ENCODE results near the gene POGK. TPM values are rescaled to one million over a fixed set of nuclear protein-coding genes. Genes with fewer than 3 reads are reported as not detected.

POGK gene
- total and polyA plus RNA-seq, 9 of the 15 experiments (the other 6 are each of a cell fraction or from before 2014, with no cell fraction given): 6.1 to 44.5 (median 24.3) TPM

DNA sequence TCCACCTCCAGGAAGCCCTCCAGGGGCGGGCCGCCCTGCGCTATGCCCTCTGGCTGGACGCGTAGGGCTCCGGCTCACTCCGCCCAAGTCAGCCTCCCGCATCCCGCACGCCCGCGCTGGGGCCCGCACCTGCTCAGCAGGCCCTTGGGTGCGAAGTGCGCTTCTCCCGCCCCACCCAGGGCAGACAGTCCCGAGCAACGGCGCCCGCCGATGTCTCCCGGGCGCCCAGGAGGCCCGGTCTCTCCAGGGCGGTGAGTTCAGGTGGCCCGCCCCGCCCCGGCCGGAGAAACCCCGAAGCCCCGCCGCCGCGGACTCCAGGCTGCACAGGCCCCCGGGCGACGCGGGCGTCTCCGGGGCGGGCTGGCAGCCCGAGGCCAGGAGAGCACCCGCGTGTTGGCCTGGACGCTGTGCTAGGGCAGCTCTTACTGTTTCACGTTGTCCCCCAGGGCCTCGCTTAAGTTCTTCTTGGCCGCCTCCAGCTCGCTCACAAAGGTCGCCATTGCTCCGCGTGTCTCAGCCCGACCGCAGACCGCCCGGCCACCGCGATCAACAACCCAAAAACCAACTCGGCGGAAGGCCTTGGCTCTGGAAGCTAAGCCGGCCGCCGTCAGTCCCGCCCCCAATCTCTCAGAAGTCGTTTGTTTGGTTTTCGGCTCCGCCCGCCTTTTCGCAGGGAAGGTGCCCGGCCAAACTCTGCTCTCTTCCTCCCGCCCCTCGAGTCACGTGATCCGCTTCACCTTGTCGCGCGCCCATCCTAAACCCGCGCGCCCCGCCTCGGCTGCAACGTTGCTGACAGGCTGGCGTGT is 36.7 kb downstream of the POGK start, which contains the start of gene TADA1 (continued):
- TF ChIP-seq TOE1 (IDR thresholded peaks at IDR 0.05; ENCODE audit: borderline replicate concordance): peak; percentile 100
- peak; percentile 80; the same call in 1 of the 2 replicates for TF ChIP-seq TOE1 (CRISPR knock-in tag; IDR thresholded peaks at IDR 0.05; ENCODE audit: borderline replicate concordance, low read depth)
- TF ChIP-seq U2AF1 (optimal IDR thresholded peaks at IDR 0.05; ENCODE audit: low read depth, low read length): peak; percentile 36
- peak; percentile 61 for TF ChIP-seq TAF9B (IDR thresholded peaks at IDR 0.05; ENCODE audit: partially characterized antibody)
- TF ChIP-seq, protein P1, sequence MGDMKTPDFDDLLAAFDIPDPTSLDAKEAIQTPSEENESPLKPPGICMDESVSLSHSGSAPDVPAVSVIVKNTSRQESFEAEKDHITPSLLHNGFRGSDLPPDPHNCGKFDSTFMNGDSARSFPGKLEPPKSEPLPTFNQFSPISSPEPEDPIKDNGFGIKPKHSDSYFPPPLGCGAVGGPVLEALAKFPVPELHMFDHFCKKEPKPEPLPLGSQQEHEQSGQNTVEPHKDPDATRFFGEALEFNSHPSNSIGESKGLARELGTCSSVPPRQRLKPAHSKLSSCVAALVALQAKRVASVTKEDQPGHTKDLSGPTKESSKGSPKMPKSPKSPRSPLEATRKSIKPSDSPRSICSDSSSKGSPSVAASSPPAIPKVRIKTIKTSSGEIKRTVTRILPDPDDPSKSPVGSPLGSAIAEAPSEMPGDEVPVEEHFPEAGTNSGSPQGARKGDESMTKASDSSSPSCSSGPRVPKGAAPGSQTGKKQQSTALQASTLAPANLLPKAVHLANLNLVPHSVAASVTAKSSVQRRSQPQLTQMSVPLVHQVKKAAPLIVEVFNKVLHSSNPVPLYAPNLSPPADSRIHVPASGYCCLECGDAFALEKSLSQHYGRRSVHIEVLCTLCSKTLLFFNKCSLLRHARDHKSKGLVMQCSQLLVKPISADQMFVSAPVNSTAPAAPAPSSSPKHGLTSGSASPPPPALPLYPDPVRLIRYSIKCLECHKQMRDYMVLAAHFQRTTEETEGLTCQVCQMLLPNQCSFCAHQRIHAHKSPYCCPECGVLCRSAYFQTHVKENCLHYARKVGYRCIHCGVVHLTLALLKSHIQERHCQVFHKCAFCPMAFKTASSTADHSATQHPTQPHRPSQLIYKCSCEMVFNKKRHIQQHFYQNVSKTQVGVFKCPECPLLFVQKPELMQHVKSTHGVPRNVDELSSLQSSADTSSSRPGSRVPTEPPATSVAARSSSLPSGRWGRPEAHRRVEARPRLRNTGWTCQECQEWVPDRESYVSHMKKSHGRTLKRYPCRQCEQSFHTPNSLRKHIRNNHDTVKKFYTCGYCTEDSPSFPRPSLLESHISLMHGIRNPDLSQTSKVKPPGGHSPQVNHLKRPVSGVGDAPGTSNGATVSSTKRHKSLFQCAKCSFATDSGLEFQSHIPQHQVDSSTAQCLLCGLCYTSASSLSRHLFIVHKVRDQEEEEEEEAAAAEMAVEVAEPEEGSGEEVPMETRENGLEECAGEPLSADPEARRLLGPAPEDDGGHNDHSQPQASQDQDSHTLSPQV (IDR thresholded peaks at IDR 0.05): peak; percentile 39; the same call in 1 of the 2 replicates
- TF ChIP-seq, protein P2, sequence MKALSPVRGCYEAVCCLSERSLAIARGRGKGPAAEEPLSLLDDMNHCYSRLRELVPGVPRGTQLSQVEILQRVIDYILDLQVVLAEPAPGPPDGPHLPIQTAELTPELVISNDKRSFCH (CRISPR knock-in tag; IDR thresholded peaks at IDR 0.05): no peak
- TF ChIP-seq, protein P2 (tag; IDR thresholded peaks at IDR 0.05): 0 out of 2 replicates have a peak, but pooled peaks have one; percentile 50
- no peak for TF ChIP-seq NCOA1 (IDR thresholded peaks at IDR 0.05; ENCODE audit: low read depth)
- TF ChIP-seq ZNF76 (CRISPR knock-in tag; IDR thresholded peaks at IDR 0.05; ENCODE audit: borderline replicate concordance): no peak
- peak in 1 of 2 experiments; percentile 68; a peak in 1 of 4 replicates for TF ChIP-seq HDAC1 (IDR thresholded peaks at IDR 0.05)
- no peak for TF ChIP-seq ZNF324 (CRISPR knock-in tag; IDR thresholded peaks at IDR 0.05)
- no peak for TF ChIP-seq SRSF3 (IDR thresholded peaks at IDR 0.05; ENCODE audit: insufficient read depth, low read length)
- peak; percentile 100 for TF ChIP-seq ZBTB1 (CRISPR knock-in tag; IDR thresholded peaks at IDR 0.05; ENCODE audit: borderline replicate concordance, low read depth)
- TF ChIP-seq, protein P3, sequence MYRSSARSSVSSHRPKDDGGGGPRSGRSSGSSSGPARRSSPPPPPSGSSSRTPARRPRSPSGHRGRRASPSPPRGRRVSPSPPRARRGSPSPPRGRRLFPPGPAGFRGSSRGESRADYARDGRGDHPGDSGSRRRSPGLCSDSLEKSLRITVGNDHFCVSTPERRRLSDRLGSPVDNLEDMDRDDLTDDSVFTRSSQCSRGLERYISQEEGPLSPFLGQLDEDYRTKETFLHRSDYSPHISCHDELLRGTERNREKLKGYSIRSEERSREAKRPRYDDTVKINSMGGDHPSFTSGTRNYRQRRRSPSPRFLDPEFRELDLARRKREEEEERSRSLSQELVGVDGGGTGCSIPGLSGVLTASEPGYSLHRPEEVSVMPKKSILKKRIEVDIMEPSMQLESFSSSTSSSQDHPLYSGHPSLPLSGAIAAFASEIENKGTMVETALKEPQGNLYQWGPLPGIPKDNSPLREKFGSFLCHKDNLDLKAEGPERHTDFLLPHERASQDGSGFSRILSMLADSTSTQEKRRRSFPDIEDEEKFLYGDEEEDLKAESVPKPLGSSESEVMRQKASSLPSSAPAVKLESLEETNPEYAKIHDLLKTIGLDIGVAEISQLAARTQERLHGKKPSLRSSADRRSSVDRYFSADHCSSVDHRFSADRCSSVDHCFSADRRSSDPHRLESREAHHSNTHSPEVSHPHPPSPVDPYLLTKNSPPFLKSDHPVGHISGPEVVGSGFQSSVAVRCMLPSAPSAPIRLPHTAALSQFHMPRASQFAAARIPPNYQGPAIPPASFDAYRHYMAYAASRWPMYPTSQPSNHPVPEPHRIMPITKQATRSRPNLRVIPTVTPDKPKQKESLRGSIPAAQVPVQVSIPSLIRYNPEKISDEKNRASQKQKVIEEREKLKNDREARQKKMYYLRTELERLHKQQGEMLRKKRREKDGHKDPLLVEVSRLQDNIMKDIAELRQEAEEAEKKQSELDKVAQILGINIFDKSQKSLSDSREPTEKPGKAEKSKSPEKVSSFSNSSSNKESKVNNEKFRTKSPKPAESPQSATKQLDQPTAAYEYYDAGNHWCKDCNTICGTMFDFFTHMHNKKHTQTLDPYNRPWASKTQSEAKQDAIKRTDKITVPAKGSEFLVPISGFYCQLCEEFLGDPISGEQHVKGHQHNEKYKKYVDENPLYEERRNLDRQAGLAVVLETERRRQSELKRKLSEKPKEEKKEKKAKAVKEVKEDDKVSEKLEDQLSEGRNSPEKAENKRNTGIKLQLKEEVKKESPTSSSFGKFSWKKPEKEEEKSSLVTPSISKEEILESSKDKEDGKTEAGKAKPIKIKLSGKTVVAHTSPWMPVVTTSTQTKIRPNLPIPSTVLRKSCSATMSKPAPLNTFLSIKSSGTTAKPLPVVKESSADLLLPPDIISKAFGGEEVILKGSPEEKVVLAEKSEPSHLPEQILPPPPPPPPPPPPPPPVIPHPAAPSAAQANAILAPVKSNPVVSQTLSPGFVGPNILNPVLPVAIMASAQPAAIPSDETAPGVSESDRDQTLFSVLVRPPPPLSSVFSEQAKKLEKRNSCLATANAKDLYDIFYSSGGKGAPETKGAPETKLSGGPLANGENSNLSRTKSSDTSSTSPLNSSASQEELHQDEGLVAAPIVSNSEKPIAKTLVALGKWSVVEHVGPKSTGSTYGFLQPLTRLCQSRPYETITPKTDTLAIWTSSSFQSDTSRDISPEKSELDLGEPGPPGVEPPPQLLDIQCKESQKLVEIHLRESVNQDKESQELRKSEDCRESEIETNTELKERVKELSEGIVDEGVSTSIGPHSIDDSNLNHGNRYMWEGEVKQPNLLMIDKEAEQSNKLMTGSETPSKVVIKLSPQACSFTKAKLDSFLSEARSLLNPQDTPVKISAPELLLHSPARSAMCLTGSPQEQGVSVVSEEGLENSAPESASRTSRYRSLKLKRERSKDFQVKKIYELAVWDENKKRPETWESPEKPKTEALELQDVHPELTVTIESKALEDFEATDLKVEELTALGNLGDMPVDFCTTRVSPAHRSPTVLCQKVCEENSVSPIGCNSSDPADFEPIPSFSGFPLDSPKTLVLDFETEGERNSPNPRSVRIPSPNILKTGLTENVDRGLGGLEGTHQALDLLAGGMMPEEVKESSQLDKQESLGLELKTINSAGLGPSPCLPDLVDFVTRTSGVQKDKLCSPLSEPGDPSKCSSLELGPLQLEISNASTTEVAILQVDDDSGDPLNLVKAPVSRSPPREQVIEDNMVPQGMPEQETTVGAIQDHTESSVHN (IDR thresholded peaks at IDR 0.05; ENCODE audit: borderline replicate concordance in 1 of 2, low read depth in 1 of 2): no peak
